GM12864 (cell line): Measurements from ENCODE around the gene ROPN1L.

Experiments used
- DNase-seq: peaks from one replicate; pipeline ENCODE4 v3.0.0-alpha.2; 2011; ENCODE audit warnings: low read depth
- H3K4me3 ChIP-seq: 2 replicates; pipeline ENCODE4 v1.5.1; 2011; ENCODE audit warnings: mild to moderate bottlenecking, low read depth, low read length, control low read depth
- CTCF ChIP-seq: IDR thresholded peaks from 2 replicates; pipeline ENCODE4 v1.5.1; 2011; ENCODE audit warnings: low read depth, mild to moderate bottlenecking, moderate library complexity, low read length, control low read depth, inconsistent platforms; ENCODE audit errors: missing control alignments

Gene ROPN1L

GRCh38 chr5:10485897-10486296 is 44.2 kb downstream of the ROPN1L start:
- DNase-seq: no peak
- no peak for TF ChIP-seq CTCF

GRCh38 chr5:10486511-10487344 is 45.0 kb downstream of the ROPN1L start:
- H3K4me3 ChIP-seq: no peak overlapping the region
- no peak for TF ChIP-seq CTCF
- no peak for DNase-seq

More at GRCh38 chr5:10485897-10486296, 44.2 kb downstream of the ROPN1L start:
- no peak overlapping the region for H3K4me3 ChIP-seq

- DNase-seq: no peak
- no peak overlapping the region for H3K4me3 ChIP-seq
- no peak for TF ChIP-seq CTCF
Observed at GRCh38 chr5:10488144-10488543, 46.5 kb downstream of the ROPN1L start.

GRCh38 chr5:10489810-10490426 is 48.2 kb downstream of the ROPN1L start:
- TF ChIP-seq CTCF: no peak
- DNase-seq: no peak
- no peak overlapping the region for H3K4me3 ChIP-seq

- no peak for TF ChIP-seq CTCF
- H3K4me3 ChIP-seq: no peak overlapping the region
- DNase-seq: no peak
Observed at GRCh38 chr5:10490927-10491672, 49.4 kb downstream of the ROPN1L start.

- no peak overlapping the region for H3K4me3 ChIP-seq
- no peak for DNase-seq
- TF ChIP-seq CTCF: no peak
Observed at GRCh38 chr5:10491673-10492026, 50.0 kb downstream of the ROPN1L start.
